Esophagus (tissue), 2 donors: ENCODE results near the gene PGAM5. TPM values are rescaled to one million over a fixed set of nuclear protein-coding genes. Genes with fewer than 3 reads are reported as not detected.

Experiments
- H3K27ac ChIP-seq, 2 donors: one replicate each; pipeline ENCODE4 v1.5.1; 2013; ENCODE audit warnings: low read depth in 2 of 2, mild to moderate bottlenecking in 2 of 2, inconsistent platforms in 1 of 2, low read length in 1 of 2, moderate library complexity in 1 of 2
- H3K27me3 ChIP-seq, 2 donors: one replicate each; pipeline ENCODE4 v1.6.1; 2013; ENCODE audit warnings: low read length in 2 of 2, control low read depth in 1 of 2, mild to moderate bottlenecking in 1 of 2; ENCODE audit not compliant: insufficient read depth in 2 of 2, control insufficient read depth in 1 of 2
- H3K36me3 ChIP-seq, 2 donors: one replicate each; pipeline ENCODE4 v1.6.1; 2013; ENCODE audit warnings: low read length in 1 of 2; ENCODE audit not compliant: control insufficient read depth in 2 of 2, insufficient read depth in 2 of 2
- H3K4me1 ChIP-seq, 2 donors: one replicate each; pipeline ENCODE4 v1.6.1; 2013; ENCODE audit warnings: low read length in 1 of 2; ENCODE audit not compliant: control insufficient read depth in 2 of 2, insufficient read depth in 2 of 2
- H3K4me3 ChIP-seq, 2 donors: one replicate each; pipeline ENCODE4 v1.5.1; 2013; ENCODE audit warnings: low read length in 2 of 2, mild to moderate bottlenecking in 2 of 2, low read depth in 1 of 2, moderate library complexity in 1 of 2
- H3K9me3 ChIP-seq, 2 donors: one replicate each; pipeline ENCODE4 v1.6.1; 2013; ENCODE audit warnings: mild to moderate bottlenecking in 2 of 2, low read depth in 1 of 2, low read length in 1 of 2, moderate library complexity in 1 of 2; ENCODE audit not compliant: control insufficient read depth in 2 of 2, insufficient read depth in 1 of 2
- WGBS, 2 donors: extraction: QIAGEN DNeasy Blood & Tissue Kit; methylation state at CpG; one replicate each; pipeline ENCODE4 v1.1.7; 2013; 5-methylcytosine and 5-hydroxymethylcytosine counted together
- polyA plus RNA-seq, 2 donors: library from polyadenylated mRNA; stranded (reverse); fragments of 200-250 nt; gene quantifications; one replicate each; pipeline ENCODE4 v1.2.3, GENCODE V29; 2013
- donor health status: healthy with polysubstance abuse.
- donor health status: Bipolar disorder and iron deficiency.

The PGAM5 gene
- polyA plus RNA-seq = 10 to 100 TPM; 19.1 to 20.5 TPM

DNA sequence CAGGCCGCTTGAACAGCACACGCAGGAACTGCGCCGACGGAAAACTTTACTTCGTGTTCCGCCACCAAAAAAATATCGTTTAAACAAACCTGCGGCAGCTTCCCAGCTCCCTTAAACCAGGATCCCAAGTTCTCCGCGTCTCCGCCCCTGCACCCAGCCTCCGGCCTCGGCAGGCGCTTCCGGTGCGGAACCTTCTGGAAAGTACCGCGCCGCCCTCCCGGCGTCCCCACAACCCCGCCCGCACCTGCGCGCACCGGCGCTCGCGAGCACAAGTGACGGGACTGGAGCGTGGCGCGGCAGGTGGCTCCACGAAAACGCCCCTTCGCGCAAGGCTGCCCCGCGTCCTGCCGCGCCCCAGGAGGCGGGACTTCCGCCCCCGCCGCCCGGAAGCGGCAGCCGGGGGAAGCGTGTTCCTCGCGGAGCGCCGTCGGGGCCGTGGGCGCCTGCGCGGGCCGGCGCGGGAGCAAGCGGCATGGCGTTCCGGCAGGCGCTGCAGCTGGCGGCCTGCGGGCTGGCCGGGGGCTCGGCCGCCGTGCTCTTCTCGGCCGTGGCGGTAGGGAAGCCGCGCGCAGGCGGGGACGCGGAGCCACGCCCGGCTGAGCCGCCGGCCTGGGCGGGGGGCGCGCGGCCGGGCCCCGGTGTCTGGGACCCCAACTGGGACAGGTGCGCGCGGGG is at the start of gene PGAM5:
Gene PGAM5 (plus strand): TSS at position 438 of the 675 bp plus-strand sequence. CDS start 35 bp downstream, at position 473.
- Histone ChIP-seq H3K4me3 (peak within 1 kb of the TSS; percentile 90), H3K4me1 (no peaks in the 10 kb centered on the region), H3K27me3 (no peaks in the 10 kb centered on the region), H3K9me3 (no peaks in the 10 kb centered on the region), H3K36me3 (peaks cover 0 to 7% of the 10 kb centered on the region in 2 donors), H3K27ac (peak within 1 kb of the TSS; percentile 79 to 80)
- WGBS, 2 donors = 1% methylated on average over 70 to 94 of the region's 94 CpGs

DNA sequence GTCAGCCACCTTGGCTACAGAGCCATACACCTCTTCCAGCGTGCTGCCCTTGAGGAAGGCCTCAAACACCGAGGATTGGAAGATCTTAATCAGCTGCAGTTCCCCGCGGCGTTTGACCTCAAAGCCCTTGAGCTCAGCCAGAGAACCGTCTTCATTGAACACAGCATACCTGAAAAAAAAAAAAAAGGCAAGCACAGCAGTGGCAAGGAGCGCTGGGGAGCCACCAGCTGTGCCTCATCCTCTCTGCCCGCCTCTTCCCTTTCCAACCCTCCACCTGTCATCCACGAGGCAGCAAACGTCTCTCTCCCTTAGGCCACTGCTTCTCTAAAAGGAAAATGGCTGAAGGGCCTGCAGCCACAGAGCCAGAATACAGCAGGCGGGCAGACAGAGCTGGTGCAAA is 49.6 kb upstream of the PGAM5 start:
- no peaks in the 10 kb centered on the region for H3K4me1 ChIP-seq
- no peak overlapping the region for H3K4me3 ChIP-seq
- peaks cover 17 to 57% of the 10 kb centered on the region in 2 donors for H3K36me3 ChIP-seq
- H3K27ac ChIP-seq = no peak overlapping the region
- no peaks in the 10 kb centered on the region for H3K27me3 ChIP-seq
- H3K9me3 ChIP-seq = no peaks in the 10 kb centered on the region
- WGBS, 2 donors = 82 to 87% methylated on average over 11 of the region's 11 CpGs

DNA sequence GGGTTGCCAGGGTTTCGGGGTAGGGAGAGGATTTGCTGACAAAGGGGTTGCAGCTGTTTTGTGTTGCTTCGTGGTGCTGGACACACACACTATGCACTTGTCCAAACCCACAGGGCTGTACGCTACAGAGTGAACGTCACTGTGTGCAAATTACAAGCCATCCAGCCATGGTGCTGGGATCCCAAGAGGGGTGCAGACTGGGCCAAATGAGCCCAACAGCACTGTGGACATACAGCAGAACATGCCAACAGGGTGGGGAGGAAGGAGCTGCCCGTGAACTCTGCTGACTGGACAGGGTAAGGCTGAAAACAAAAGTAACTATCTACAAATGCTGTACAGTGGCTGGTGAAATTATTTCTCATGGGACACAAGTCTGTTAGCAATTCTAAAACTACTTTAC is 48.7 kb upstream of the PGAM5 start:
- Histone ChIP-seq H3K9me3 (no peaks in the 10 kb centered on the region), H3K4me1 (no peaks in the 10 kb centered on the region), H3K27ac (no peak overlapping the region), H3K27me3 (no peaks in the 10 kb centered on the region), H3K4me3 (no peak overlapping the region), H3K36me3 (peaks cover 17 to 60% of the 10 kb centered on the region in 2 donors)
- 75 to 88% methylated on average over 5 of the region's 5 CpGs for WGBS, 2 donors

DNA sequence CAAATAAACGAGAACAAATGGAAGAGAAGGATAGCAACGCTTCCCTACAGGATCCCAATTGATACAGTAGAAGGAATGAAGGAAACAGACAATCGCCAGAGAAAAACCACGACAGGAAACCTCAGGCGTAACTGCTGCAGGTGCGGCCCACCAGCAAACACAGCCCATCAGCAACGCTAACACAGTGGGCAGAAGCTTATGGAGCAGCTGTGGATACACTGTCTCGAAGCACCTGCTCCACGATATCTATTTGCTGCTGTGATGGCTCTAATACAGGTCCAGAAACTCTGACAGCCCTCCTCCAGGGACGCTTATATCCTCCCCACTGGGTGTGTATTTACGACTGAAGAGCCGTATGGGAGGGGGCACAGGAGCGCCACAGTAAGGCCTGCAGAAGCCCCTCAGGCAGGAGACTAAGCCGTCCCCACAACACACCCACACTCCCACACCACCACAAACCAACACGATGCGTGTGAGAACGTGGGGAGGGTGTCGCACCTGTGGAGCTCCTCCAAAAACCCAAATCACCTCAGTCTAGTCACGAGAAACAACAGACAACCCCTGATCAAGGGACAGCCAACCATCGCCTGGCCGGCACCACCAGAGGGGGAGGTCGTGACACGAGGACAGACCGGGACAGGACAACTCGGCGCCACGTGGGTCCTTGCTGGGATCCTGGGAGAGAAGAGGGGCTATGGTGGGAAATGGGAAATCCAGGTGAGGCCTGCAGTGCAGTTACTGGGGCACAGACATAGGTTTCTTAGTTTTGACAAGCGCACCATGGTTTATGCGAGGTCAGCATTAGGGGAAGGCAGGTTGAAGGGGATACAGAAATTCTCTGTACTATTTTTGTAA is 47.5 kb upstream of the PGAM5 start:
- H3K27ac ChIP-seq = no peak overlapping the region
- H3K36me3 ChIP-seq = peaks cover 17 to 62% of the 10 kb centered on the region in 2 donors
- 89% methylated on average over 29 of the region's 29 CpGs for WGBS, 2 donors
- H3K4me3 ChIP-seq = no peak overlapping the region
- H3K4me1 ChIP-seq = no peaks in the 10 kb centered on the region
- no peaks in the 10 kb centered on the region for H3K9me3 ChIP-seq
- H3K27me3 ChIP-seq = no peaks in the 10 kb centered on the region

DNA sequence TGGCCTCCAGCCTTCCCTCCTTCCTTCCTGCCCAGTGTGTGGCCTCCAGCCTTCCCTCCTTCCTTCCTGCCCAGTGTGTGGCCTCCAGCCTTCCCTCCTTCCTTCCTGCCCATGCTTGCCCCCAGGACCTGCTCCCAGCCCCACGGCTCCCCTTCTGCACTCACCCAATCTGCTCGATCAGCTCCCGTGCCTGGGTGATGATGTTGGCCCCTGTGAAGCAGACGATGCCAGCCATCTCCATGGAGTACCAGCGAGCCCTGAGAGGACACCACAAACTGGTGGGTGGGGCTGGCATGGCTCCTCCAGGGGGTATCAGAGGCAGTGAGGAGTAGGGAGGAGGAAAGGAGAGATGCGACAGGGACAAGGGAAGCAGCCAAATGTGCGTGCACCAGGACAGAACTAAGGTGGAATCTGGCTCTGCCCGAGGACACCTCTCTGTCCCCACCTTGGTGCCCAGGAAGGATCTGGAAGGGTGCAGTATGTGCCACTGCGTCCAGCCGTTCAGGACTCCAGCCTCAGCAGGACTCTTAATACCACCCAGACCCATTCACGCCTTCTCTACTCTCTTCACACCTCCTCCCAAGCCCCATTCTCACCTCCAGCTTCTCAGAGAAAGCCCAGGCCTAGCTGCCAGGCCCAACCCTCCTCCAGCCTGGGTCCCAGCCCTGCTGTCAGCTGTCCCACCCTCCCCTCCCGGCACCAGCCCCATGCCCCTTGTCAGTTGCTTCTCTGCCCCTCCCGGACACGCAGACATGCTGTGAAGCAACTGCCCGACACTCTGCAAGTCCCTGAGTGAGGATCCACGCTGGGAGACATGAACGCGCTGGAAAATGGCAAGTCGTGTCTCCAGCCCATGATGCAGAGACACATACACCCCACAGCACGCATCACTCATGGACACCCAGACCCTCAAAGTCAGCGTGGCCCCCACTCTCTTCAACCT is 46.2 kb upstream of the PGAM5 start:
- H3K27ac ChIP-seq = no peak overlapping the region
- H3K27me3 ChIP-seq = no peaks in the 10 kb centered on the region
- 89% methylated on average over 21 of the region's 21 CpGs for WGBS, 2 donors
- no peaks in the 10 kb centered on the region for H3K4me1 ChIP-seq
- no peaks in the 10 kb centered on the region for H3K9me3 ChIP-seq
- H3K4me3 ChIP-seq = no peak overlapping the region
- H3K36me3 ChIP-seq = peaks cover 20 to 61% of the 10 kb centered on the region in 2 donors

DNA sequence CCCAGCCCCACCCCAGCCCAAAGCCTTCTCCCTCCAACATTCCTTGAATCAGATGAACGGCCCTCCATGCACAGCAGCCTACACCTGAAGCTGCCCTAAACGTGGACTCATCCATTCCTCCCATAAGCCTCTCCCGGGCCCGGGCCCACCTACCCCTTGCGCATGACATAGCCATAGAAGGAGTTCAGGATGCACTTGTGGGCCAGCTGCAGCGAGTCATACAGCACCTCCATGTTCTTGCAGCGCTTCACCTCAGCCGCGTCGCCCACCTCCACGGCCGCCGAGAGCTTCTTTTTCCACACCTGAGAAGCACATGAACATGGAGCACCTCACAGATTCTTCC is 45.5 kb upstream of the PGAM5 start:
- Histone ChIP-seq H3K36me3 (peaks cover 20 to 63% of the 10 kb centered on the region in 2 donors), H3K4me1 (no peaks in the 10 kb centered on the region), H3K27me3 (no peaks in the 10 kb centered on the region), H3K9me3 (no peaks in the 10 kb centered on the region), H3K4me3 (no peak overlapping the region), H3K27ac (no peak overlapping the region)
- WGBS, 2 donors = 95 to 97% methylated on average over 13 of the region's 13 CpGs

DNA sequence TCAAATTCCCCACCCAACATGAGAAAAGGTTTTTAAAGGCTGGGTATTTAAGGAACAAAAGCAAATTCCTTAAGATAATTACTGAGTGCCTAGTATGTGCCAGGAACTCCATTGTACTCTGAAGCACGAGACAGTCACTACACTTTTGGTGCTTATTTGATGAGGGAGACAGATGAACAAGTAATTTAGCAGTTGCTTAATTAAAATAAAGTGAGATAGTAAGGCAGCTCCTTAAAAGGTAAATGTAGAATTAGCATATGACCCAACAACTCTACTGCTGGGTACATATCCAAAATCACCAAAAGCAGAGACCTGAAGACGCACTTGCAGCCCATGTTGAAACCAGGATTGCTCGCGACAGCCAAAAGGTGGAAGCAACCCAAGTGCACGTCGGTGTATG is 44.8 kb upstream of the PGAM5 start:
- Histone ChIP-seq H3K9me3 (no peaks in the 10 kb centered on the region), H3K27me3 (no peaks in the 10 kb centered on the region), H3K27ac (no peak overlapping the region), H3K4me1 (no peaks in the 10 kb centered on the region), H3K36me3 (peaks cover 18 to 58% of the 10 kb centered on the region in 2 donors), H3K4me3 (no peak overlapping the region)
- 93 to 99% methylated on average over 6 of the region's 6 CpGs for WGBS, 2 donors

DNA sequence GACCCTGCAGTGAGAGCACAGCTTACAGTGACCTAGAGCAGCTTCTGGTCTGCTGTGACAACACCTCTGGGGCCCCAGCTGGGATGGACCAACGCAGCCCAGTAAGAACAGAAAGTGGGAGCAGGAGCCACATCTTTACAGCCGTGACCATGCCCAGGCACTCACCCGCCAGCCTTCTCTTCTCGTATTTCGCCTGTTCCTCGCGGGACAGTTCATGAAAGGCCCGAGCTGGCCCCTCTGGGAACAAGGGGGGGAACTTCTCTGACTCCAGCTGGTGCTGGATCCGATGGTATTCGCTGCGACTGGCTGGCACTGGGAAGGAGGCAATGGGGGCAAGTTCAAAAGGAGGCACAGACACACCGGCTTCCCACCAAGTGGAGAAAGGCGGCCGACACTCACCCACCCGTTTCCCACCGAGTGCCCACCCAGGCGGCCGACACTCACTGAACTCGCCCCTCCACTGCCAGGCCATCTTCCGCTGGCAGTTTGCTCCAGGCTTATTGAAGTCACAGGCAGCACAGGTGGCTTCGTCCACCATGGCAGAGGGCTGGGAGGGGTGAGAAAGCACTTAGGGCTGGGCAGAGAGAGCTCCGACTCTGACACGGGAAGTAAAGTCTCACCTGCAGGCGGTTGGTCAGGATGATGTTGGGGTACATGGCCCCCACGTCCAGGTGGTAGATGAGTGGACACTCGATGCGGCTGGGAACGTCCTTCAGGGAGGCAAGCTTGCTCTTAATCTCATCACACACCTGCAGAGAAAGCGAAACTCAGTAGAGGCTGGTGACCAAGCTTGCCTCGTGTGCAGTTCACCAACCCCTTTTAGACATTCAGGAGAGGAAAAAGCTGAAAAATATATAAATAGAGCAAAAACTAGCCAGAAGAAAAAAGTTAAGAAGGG is 42.2 kb upstream of the PGAM5 start:
- no peaks in the 10 kb centered on the region for H3K9me3 ChIP-seq
- 95 to 96% methylated on average over 30 of the region's 30 CpGs for WGBS, 2 donors
- H3K27me3 ChIP-seq = no peaks in the 10 kb centered on the region
- no peaks in the 10 kb centered on the region for H3K4me1 ChIP-seq
- H3K4me3 ChIP-seq = no peak overlapping the region
- H3K36me3 ChIP-seq = peaks cover 14 to 60% of the 10 kb centered on the region in 2 donors
- H3K27ac ChIP-seq = no peak overlapping the region
